B cell (primary cell): ENCODE measurements around the gene STRBP. TPM values are rescaled to one million over a fixed set of nuclear protein-coding genes. Genes with fewer than 3 reads are reported as not detected.
A peak's percentile ranks its signal among the peaks of the same experiment; 100 is the strongest.

ENCODE experiments used
- ATAC-seq: fragments of 200-7000 bp; cut with Tn5 transposase; one replicate; pipeline ENCODE4 v1.10.0; 2021; ENCODE audit warnings: low read depth, mild to moderate bottlenecking, moderate number of reproducible peaks, moderate library complexity
- CTCF ChIA-PET: fragments of 350-600 bp; sonication (Branson Sonifier 250); formaldehyde crosslinking; loops from one replicate; lab custom pipeline; 2021; ENCODE audit warnings: antibody characterized with exemption, inconsistent platforms; lab: Charles Lee
- POLR2A ChIA-PET: fragments of 350-600 bp; sonication (Branson Sonifier 250); formaldehyde crosslinking; loops from one replicate; lab custom pipeline; 2021; ENCODE audit warnings: antibody characterized with exemption; lab: Charles Lee
- DNase-seq: peaks from one replicate; pipeline ENCODE4 v3.0.0; 2013
- H2AFZ ChIP-seq: 2 replicates; pipeline ENCODE4 v1.6.1; 2012; ENCODE audit warnings: mild to moderate bottlenecking, low read depth, low read length; ENCODE audit not compliant: insufficient read depth, poor library complexity, severe bottlenecking
- H3K27ac ChIP-seq, 2 donors: 1 replicate in 1 of 2; 2 replicates in 1 of 2; pipeline ENCODE4 v1.5.1; 2012 to 2013; ENCODE audit warnings: low read length in 2 of 2, mild to moderate bottlenecking in 2 of 2, moderate library complexity in 1 of 2
- H3K27me3 ChIP-seq, 4 experiments: fragments of 200-600 bp in 1 of 4; sonication (generic) in 1 of 4; replicated peaks in 1 of 4; 1 replicate in 2 of 4; 2 replicates in 2 of 4; pipeline versions ENCODE4 v1.6.1 to v1.7.0; 2013 to 2016; ENCODE audit warnings: low read length in 3 of 4, mild to moderate bottlenecking in 2 of 4, mixed read lengths in 1 of 4, moderate library complexity in 1 of 4; ENCODE audit not compliant: insufficient read depth in 4 of 4, control insufficient read depth in 3 of 4; ENCODE audit errors: control extremely low read depth in 1 of 4
- H3K36me3 ChIP-seq, 2 experiments: replicated peaks in 1 of 2; 1 replicate in 1 of 2; 2 replicates in 1 of 2; pipeline versions ENCODE4 v1.6.1 to v1.7.1; 2013; ENCODE audit warnings: low read length in 1 of 2; ENCODE audit not compliant: insufficient read depth in 2 of 2, control insufficient read depth in 1 of 2; ENCODE audit errors: control extremely low read depth in 1 of 2, extremely low read depth in 1 of 2
- H3K4me1 ChIP-seq, 2 donors: fragments of 200-600 bp in 1 of 2; sonication (generic) in 1 of 2; 1 replicate in 1 of 2; 2 replicates in 1 of 2; pipeline versions ENCODE4 v1.5.1 to v1.6.1; 2013 to 2017; ENCODE audit warnings: low read length in 2 of 2; ENCODE audit not compliant: control insufficient read depth in 2 of 2, insufficient read depth in 2 of 2
- H3K4me2 ChIP-seq: replicated peaks from 2 replicates; pipeline ENCODE3; 2012; ENCODE audit warnings: mild to moderate bottlenecking, low read depth, low read length; ENCODE audit not compliant: poor library complexity, severe bottlenecking
- H3K4me3 ChIP-seq, 5 experiments: fragments of 200-600 bp in 1 of 5; sonication (generic) in 1 of 5; 1 replicate in 3 of 5; 2 replicates in 2 of 5; pipeline versions ENCODE4 v1.5.1 to v1.7.0; 2011 to 2016; ENCODE audit warnings: low read length in 4 of 5, mild to moderate bottlenecking in 4 of 5, low read depth in 2 of 5, control low read depth in 1 of 5, moderate library complexity in 1 of 5; ENCODE audit not compliant: insufficient read depth in 1 of 5; ENCODE audit errors: control extremely low read depth in 1 of 5, extremely low read depth in 1 of 5
- H3K79me2 ChIP-seq: fragments of 200-600 bp; sonication (generic); one replicate; pipeline ENCODE4 v1.6.0; 2016; ENCODE audit warnings: low read length; ENCODE audit not compliant: control insufficient read depth, insufficient read depth
- H3K9ac ChIP-seq: fragments of 200-600 bp; sonication (generic); 2 replicates; pipeline ENCODE4 v1.6.1; 2017; ENCODE audit warnings: mild to moderate bottlenecking, low read length, moderate library complexity
- H3K9me3 ChIP-seq, 3 donors: one replicate each; pipeline versions ENCODE4 v1.6.1 to v1.7.1; 2013; ENCODE audit warnings: low read length in 2 of 3; ENCODE audit not compliant: control insufficient read depth in 2 of 3, insufficient read depth in 1 of 3; ENCODE audit errors: control extremely low read depth in 1 of 3
- H4K20me1 ChIP-seq: 2 replicates; pipeline ENCODE4 v1.6.0; 2012; ENCODE audit warnings: mild to moderate bottlenecking, low read length; ENCODE audit not compliant: insufficient read depth, control insufficient read depth, poor library complexity, severe bottlenecking
- H3K27ac Mint-ChIP-seq: one replicate; pipeline ENCODE4 v1.8.0; 2021; ENCODE audit warnings: mixed read lengths
- H3K27me3 Mint-ChIP-seq: one replicate; pipeline ENCODE4 v1.8.0; 2021; ENCODE audit warnings: mixed read lengths
- H3K4me1 Mint-ChIP-seq: one replicate; pipeline ENCODE4 v1.8.0; 2021; ENCODE audit warnings: mixed read lengths
- H3K4me3 Mint-ChIP-seq: one replicate; pipeline ENCODE4 v1.8.0; 2021; ENCODE audit warnings: mixed read lengths
- H3K9me3 Mint-ChIP-seq: one replicate; pipeline ENCODE4 v1.8.0; 2022; ENCODE audit warnings: mixed read lengths; ENCODE audit not compliant: insufficient read depth
- CTCF ChIP-seq: fragments of 200-600 bp; IDR thresholded peaks from one replicate; pipeline ENCODE4 v1.8.0; 2022; ENCODE audit warnings: antibody characterized with exemption, mild to moderate bottlenecking
- EZH2 ChIP-seq: IDR thresholded peaks from 2 replicates; pipeline ENCODE4 v1.6.1; 2012; ENCODE audit warnings: borderline replicate concordance, low read depth, mild to moderate bottlenecking, moderate library complexity, low read length; ENCODE audit not compliant: insufficient read depth, poor library complexity, severe bottlenecking
- WGBS: methylation state at CpG from one replicate; pipeline ENCODE4 v1.1.5; 2013; ENCODE audit warnings: missing lambda C conversion rate; ENCODE audit not compliant: insufficient coverage; 5-methylcytosine and 5-hydroxymethylcytosine counted together
- intact Hi-C: fragments of 100-400 bp; cut with micrococcal nuclease; formaldehyde crosslinking; loops from one replicate; pipeline ENCODE4 v1.10.0; 2022
- polyA plus RNA-seq: library from polyadenylated mRNA; depleted of rRNA; stranded (reverse); fragments of >200 nt; gene quantifications from 2 replicates; pipeline ENCODE4 v1.2.3, GENCODE V29; 2012
- total RNA-seq, 2 donors: library from RNA; stranded (reverse); fragments of 120-200 nt in 1 of 2; gene quantifications; 1 replicate in 1 of 2; 2 replicates in 1 of 2; pipeline versions ENCODE4 v1.2.3 to v1.2.4, GENCODE V29; 2013 to 2022

Gene STRBP
- total and polyA plus RNA-seq, 2 donors (not counting 1 experiment from before 2014, with no cell fraction given) = 39.1 to 189 TPM

- Histone ChIP-seq H2AFZ (no peak overlapping the region), H3K27me3 (no peaks in the 10 kb centered on the region), H3K4me1 (peaks cover 5 to 15% of the 10 kb centered on the region in 2 donors), H4K20me1 (peaks cover 19% of the 10 kb centered on the region), H3K27ac (no peak overlapping the region), H3K9ac (no peak overlapping the region), H3K4me2 (no peak overlapping the region), H3K36me3 (peaks cover 0 to 30% of the 10 kb centered on the region in 2 experiments), H3K4me3 (no peak overlapping the region), H3K79me2 (peaks cover 98% of the 10 kb centered on the region), H3K9me3 (no peaks in the 10 kb centered on the region)
- CTCF ChIA-PET = no interaction called here
- no peaks in the 10 kb centered on the region for H3K27me3 Mint-ChIP-seq
- no peak for TF ChIP-seq CTCF
- no peak for TF ChIP-seq EZH2
- no peaks in the 10 kb centered on the region for H3K9me3 Mint-ChIP-seq
- H3K4me3 Mint-ChIP-seq = no peak overlapping the region
- WGBS = no CpG with 5 or more reads among the region's 3 CpGs
- no peak for DNase-seq
- H3K27ac Mint-ChIP-seq = no peak overlapping the region
- POLR2A ChIA-PET = no interaction called here
- H3K4me1 Mint-ChIP-seq = peaks cover 55% of the 10 kb centered on the region
- intact Hi-C loops = no loop called here
- ATAC-seq = no peak
Measured at GRCh38 chr9:123211081-123211480, 57.3 kb downstream of the STRBP start.

- H3K4me1 ChIP-seq = peaks cover 0 to 12% of the 10 kb centered on the region in 2 donors
- intact Hi-C loops = no loop called here
- peaks cover 92% of the 10 kb centered on the region for H3K79me2 ChIP-seq
- ATAC-seq (no peak), DNase-seq (no peak)
- ChIA-PET POLR2A (no interaction called here), CTCF (interaction anchor here (1.5 to 1.9 kb wide), 2 partner anchors 10 to 141 kb away, joined by 4 read pairs; no protein-coding TSS in a partner anchor)
- Mint-ChIP-seq H3K27me3 (no peaks in the 10 kb centered on the region), H3K9me3 (no peaks in the 10 kb centered on the region), H3K4me1 (peaks cover 49% of the 10 kb centered on the region), H3K27ac (peak overlapping the region; percentile 75), H3K4me3 (no peak overlapping the region)
- peaks cover 0 to 24% of the 10 kb centered on the region in 2 experiments for H3K36me3 ChIP-seq
- no peak overlapping the region for H2AFZ ChIP-seq
- no peak overlapping the region for H3K9ac ChIP-seq
- H3K27me3 ChIP-seq = no peaks in the 10 kb centered on the region
- no peak overlapping the region for H3K4me2 ChIP-seq
- 100% methylated on average over 1 of the region's 1 CpG for WGBS
- peaks cover 19% of the 10 kb centered on the region for H4K20me1 ChIP-seq
- no peaks in the 10 kb centered on the region for H3K9me3 ChIP-seq
- no peak overlapping the region for H3K27ac ChIP-seq
- TF ChIP-seq CTCF (no peak), EZH2 (no peak)
- no peak overlapping the region for H3K4me3 ChIP-seq
Measured at GRCh38 chr9:123208626-123209174, 59.7 kb downstream of the STRBP start.
